ENCODE measurements around the gene CEP131.

GRCh38 chr17:81160747-81161453 lies 61.9 kb downstream of the CEP131 start:
- no peak for TF ChIP-seq CTCF (IDR thresholded peaks at IDR 0.05)
- TF ChIP-seq POLR2A (IDR thresholded peaks at IDR 0.05), result no peak
